ENCODE results near the gene FBP2.

DNA sequence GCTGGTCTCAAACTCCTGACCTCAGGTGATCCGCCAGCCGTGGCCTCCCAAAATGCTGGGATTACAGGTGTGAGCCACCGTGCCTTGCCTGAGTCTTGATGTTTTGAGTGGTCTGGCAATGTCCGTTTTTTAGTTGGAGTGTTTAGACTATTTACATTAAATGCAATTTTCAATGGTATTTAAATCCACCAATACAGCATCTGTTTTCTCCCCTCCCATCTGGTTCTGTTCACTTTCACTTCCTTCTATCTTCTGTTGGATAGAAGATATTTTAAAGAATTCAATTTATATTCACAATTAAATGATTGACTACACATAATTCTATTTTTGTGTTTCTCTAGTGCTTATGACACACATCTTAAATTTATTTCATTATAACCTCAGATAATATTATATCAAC lies 64.7 kb downstream of the FBP2 start:
- TF ChIP-seq REST (IDR thresholded peaks at IDR 0.05; ENCODE audit: unreplicated experiment), result no peak
- no peak for TF ChIP-seq POLR2AphosphoS5 (IDR thresholded peaks at IDR 0.05; ENCODE audit: low read depth)
- TF ChIP-seq STAT1 (IDR thresholded peaks at IDR 0.05; ENCODE audit: unreplicated experiment), result no peak
- TF ChIP-seq, protein P1, sequence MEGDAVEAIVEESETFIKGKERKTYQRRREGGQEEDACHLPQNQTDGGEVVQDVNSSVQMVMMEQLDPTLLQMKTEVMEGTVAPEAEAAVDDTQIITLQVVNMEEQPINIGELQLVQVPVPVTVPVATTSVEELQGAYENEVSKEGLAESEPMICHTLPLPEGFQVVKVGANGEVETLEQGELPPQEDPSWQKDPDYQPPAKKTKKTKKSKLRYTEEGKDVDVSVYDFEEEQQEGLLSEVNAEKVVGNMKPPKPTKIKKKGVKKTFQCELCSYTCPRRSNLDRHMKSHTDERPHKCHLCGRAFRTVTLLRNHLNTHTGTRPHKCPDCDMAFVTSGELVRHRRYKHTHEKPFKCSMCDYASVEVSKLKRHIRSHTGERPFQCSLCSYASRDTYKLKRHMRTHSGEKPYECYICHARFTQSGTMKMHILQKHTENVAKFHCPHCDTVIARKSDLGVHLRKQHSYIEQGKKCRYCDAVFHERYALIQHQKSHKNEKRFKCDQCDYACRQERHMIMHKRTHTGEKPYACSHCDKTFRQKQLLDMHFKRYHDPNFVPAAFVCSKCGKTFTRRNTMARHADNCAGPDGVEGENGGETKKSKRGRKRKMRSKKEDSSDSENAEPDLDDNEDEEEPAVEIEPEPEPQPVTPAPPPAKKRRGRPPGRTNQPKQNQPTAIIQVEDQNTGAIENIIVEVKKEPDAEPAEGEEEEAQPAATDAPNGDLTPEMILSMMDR (conservative IDR thresholded peaks at IDR 0.05; ENCODE audit: low read depth in 2 of 2), result no peak
- TF ChIP-seq EZH2 (IDR thresholded peaks at IDR 0.05; ENCODE audit: low read depth, unreplicated experiment), result no peak
- TF ChIP-seq EZH2phosphoT487 (IDR thresholded peaks at IDR 0.05; ENCODE audit: unreplicated experiment), result no peak
- TF ChIP-seq CREB1 (CRISPR knock-in tag; IDR thresholded peaks at IDR 0.05; ENCODE audit: low read depth), result no peak
- TF ChIP-seq NANOG (IDR thresholded peaks at IDR 0.05; ENCODE audit: borderline replicate concordance), result no peak
- no peak for TF ChIP-seq JUNB (IDR thresholded peaks at IDR 0.05; ENCODE audit: unreplicated experiment)
- TF ChIP-seq ETS1 (IDR thresholded peaks at IDR 0.05), result no peak
- no peak for TF ChIP-seq ZNF331 (CRISPR knock-in tag; IDR thresholded peaks at IDR 0.05; ENCODE audit: low read depth)
- no peak for TF ChIP-seq ZNF462 (CRISPR knock-in tag; IDR thresholded peaks at IDR 0.05)
- no peak for TF ChIP-seq ZNF114 (CRISPR knock-in tag; IDR thresholded peaks at IDR 0.05)
